HFFc6 (cell line): Measurements from ENCODE around the gene MTMR4. TPM values are rescaled to one million over a fixed set of nuclear protein-coding genes. Genes with fewer than 3 reads are reported as not detected.

Experiments
- DNase-seq: peaks from one replicate; pipeline ENCODE4 v3.0.0-alpha.2; 2018
- H3K27ac Mint-ChIP-seq: 2 replicates; pipeline ENCODE4 v1.8.0; 2020; ENCODE audit warnings: mild to moderate bottlenecking, mixed read lengths
- H3K27me3 Mint-ChIP-seq: 2 replicates; pipeline ENCODE4 v1.8.0; 2021; ENCODE audit warnings: mild to moderate bottlenecking, moderate library complexity, mixed read lengths; ENCODE audit not compliant: insufficient read depth
- H3K36me3 Mint-ChIP-seq: 2 replicates; pipeline ENCODE4 v1.8.0; 2021; ENCODE audit warnings: low read depth, mixed read lengths
- H3K4me1 Mint-ChIP-seq: 2 replicates; pipeline ENCODE4 v1.8.0; 2020; ENCODE audit warnings: low read depth, mixed read lengths
- H3K4me3 Mint-ChIP-seq: 2 replicates; pipeline ENCODE4 v1.8.0; 2020; ENCODE audit warnings: mild to moderate bottlenecking, moderate library complexity, mixed read lengths
- H3K9me3 Mint-ChIP-seq: 2 replicates; pipeline ENCODE4 v1.8.0; 2020; ENCODE audit warnings: mild to moderate bottlenecking, mixed read lengths
- CTCF ChIP-seq: fragments of 200-600 bp; sonication (generic); IDR thresholded peaks from 2 replicates; pipeline ENCODE4 v1.5.0; 2021; ENCODE audit warnings: antibody characterized with exemption, mild to moderate bottlenecking
- total RNA-seq, 6 experiments: library from RNA; stranded (reverse); fragmentation: NEBNext Ultra II Directional; extraction: Animal tissue kit (Norgen Biotek cat#: 25700); gene quantifications; 2 replicates in 1 of 6; 3 replicates in 5 of 6; pipeline ENCODE4 v1.2.3, GENCODE V29; 2021

Gene MTMR4
- total RNA-seq, 6 experiments from 2014 or later: 25.3 to 32.2 (median 28.2) TPM

- peaks cover 14% of the 10 kb centered on the region for H3K4me1 Mint-ChIP-seq
- no peak for DNase-seq
- no peak overlapping the region for H3K27ac Mint-ChIP-seq
- no peaks in the 10 kb centered on the region for H3K36me3 Mint-ChIP-seq
- no peak for TF ChIP-seq CTCF
- peaks cover 41% of the 10 kb centered on the region for H3K27me3 Mint-ChIP-seq
- no peak overlapping the region for H3K4me3 Mint-ChIP-seq
- no peaks in the 10 kb centered on the region for H3K9me3 Mint-ChIP-seq
Observed at GRCh38 chr17:58539698-58540097, 25.3 kb upstream of the MTMR4 start.

DNA sequence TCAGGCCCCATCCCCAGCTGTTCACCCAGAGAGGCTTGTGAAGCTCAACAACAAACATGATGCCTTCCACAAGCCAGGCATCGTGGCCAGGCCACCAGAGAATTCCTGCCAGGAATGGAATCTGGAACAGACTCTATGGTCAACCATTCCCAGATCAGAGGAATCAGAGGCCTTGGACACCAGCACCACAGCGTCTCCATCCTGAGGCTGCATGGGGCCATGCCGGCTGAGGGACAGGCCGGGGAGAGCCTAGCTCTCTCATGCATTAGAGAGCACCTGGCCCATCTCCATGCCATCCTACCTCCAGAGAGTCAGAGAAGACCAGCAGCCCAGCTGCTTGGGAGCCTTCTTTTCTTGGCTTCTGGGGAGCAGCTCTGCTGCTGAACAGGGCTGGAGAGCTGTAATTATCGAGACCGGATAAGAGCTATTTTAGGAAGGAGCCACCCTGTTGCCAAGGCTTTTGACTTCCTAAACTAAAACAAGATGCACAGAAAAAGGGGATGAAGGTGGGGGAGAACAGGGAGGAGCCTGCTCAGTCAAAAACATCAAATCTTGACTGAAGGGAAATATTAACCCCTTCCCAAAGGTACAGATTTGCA is 24.5 kb upstream of the MTMR4 start:
- TF ChIP-seq CTCF: no peak
- Mint-ChIP-seq H3K27me3 (peaks cover 39% of the 10 kb centered on the region), H3K4me1 (peaks cover 17% of the 10 kb centered on the region), H3K4me3 (no peak overlapping the region), H3K36me3 (no peaks in the 10 kb centered on the region), H3K27ac (no peak overlapping the region), H3K9me3 (no peaks in the 10 kb centered on the region)
- no peak for DNase-seq

GRCh38 chr17:58537266-58537665 is 22.8 kb upstream of the MTMR4 start:
- peaks cover 31% of the 10 kb centered on the region for H3K27me3 Mint-ChIP-seq
- H3K27ac Mint-ChIP-seq: no peak overlapping the region
- no peak for TF ChIP-seq CTCF
- H3K36me3 Mint-ChIP-seq: no peaks in the 10 kb centered on the region
- no peaks in the 10 kb centered on the region for H3K9me3 Mint-ChIP-seq
- H3K4me1 Mint-ChIP-seq: peaks cover 17% of the 10 kb centered on the region
- no peak overlapping the region for H3K4me3 Mint-ChIP-seq
- no peak for DNase-seq

- H3K9me3 Mint-ChIP-seq: no peaks in the 10 kb centered on the region
Observed at GRCh38 chr17:58536542-58536941, 22.1 kb upstream of the MTMR4 start.

GRCh38 chr17:58535431-58535830 is 21.0 kb upstream of the MTMR4 start:
- Mint-ChIP-seq H3K4me1 (peaks cover 17% of the 10 kb centered on the region), H3K27me3 (peaks cover 24% of the 10 kb centered on the region), H3K9me3 (no peaks in the 10 kb centered on the region), H3K4me3 (no peak overlapping the region), H3K36me3 (no peaks in the 10 kb centered on the region), H3K27ac (no peak overlapping the region)
- TF ChIP-seq CTCF: no peak
- DNase-seq: peak; percentile 40

More at GRCh38 chr17:58536542-58536941, 22.1 kb upstream of the MTMR4 start:
- no peak for DNase-seq
- H3K36me3 Mint-ChIP-seq: no peaks in the 10 kb centered on the region
- H3K27ac Mint-ChIP-seq: no peak overlapping the region
- TF ChIP-seq CTCF: no peak
- no peak overlapping the region for H3K4me3 Mint-ChIP-seq
- peaks cover 25% of the 10 kb centered on the region for H3K27me3 Mint-ChIP-seq
- H3K4me1 Mint-ChIP-seq: peaks cover 17% of the 10 kb centered on the region
